Natural killer cell (primary cell): Measurements from ENCODE around the gene ABCB6. TPM values are rescaled to one million over a fixed set of nuclear protein-coding genes. Genes with fewer than 3 reads are reported as not detected.
A peak's percentile ranks its signal among the peaks of the same experiment; 100 is the strongest.

Experiments
- ATAC-seq, 3 donors: fragments of 150-1000 bp in 2 of 3; fragments of 200-7000 bp in 1 of 3; cut with Tn5 transposase; 1 replicate in 1 of 3; 2 replicates in 2 of 3; pipeline ENCODE4 v1.10.0; 2021; ENCODE audit warnings: mild to moderate bottlenecking in 2 of 3, moderate library complexity in 2 of 3
- DNase-seq, 2 donors: peaks; one replicate each; pipeline versions ENCODE4 v3.0.0 to v3.0.0-alpha.2; 2013 to 2021; ENCODE audit warnings: mixed read lengths in 1 of 2
- H3K27ac ChIP-seq: one replicate; pipeline ENCODE4 v1.5.1; 2013; ENCODE audit warnings: mild to moderate bottlenecking, low read length
- H3K27me3 ChIP-seq: one replicate; pipeline ENCODE4 v1.6.1; 2013; ENCODE audit warnings: low read length; ENCODE audit not compliant: control insufficient read depth, insufficient read depth
- H3K36me3 ChIP-seq: one replicate; pipeline ENCODE4 v1.6.1; 2013; ENCODE audit warnings: low read length; ENCODE audit not compliant: control insufficient read depth, insufficient read depth
- H3K4me1 ChIP-seq: one replicate; pipeline ENCODE4 v1.6.1; 2013; ENCODE audit warnings: low read length; ENCODE audit not compliant: control insufficient read depth, insufficient read depth
- H3K4me3 ChIP-seq: one replicate; pipeline ENCODE4 v1.5.1; 2013; ENCODE audit warnings: low read length
- H3K9me3 ChIP-seq: one replicate; pipeline ENCODE4 v1.6.1; 2013; ENCODE audit warnings: low read length; ENCODE audit not compliant: control insufficient read depth, insufficient read depth
- H3K27ac Mint-ChIP-seq, 2 donors: one replicate each; pipeline ENCODE4 v1.8.0; 2022; ENCODE audit warnings: mild to moderate bottlenecking in 2 of 2, mixed read lengths in 2 of 2, moderate library complexity in 1 of 2
- H3K27me3 Mint-ChIP-seq, 2 donors: one replicate each; pipeline ENCODE4 v1.8.0; 2022; ENCODE audit warnings: low read depth in 2 of 2, mixed read lengths in 2 of 2
- H3K36me3 Mint-ChIP-seq: one replicate; pipeline ENCODE4 v1.8.0; 2022; ENCODE audit warnings: mixed read lengths
- H3K4me1 Mint-ChIP-seq, 2 donors: one replicate each; pipeline ENCODE4 v1.8.0; 2022; ENCODE audit warnings: mixed read lengths in 2 of 2
- H3K4me3 Mint-ChIP-seq: one replicate; pipeline ENCODE4 v1.8.0; 2022; ENCODE audit warnings: mild to moderate bottlenecking, moderate library complexity, mixed read lengths
- H3K9me3 Mint-ChIP-seq, 2 donors: one replicate each; pipeline ENCODE4 v1.8.0; 2022; ENCODE audit warnings: mixed read lengths in 2 of 2
- CTCF ChIP-seq: fragments of 200-600 bp; IDR thresholded peaks from one replicate; pipeline ENCODE4 v1.8.0; 2022; ENCODE audit warnings: antibody characterized with exemption
- WGBS: methylation state at CpG from one replicate; pipeline ENCODE4 v1.1.7; 2013; ENCODE audit warnings: missing lambda C conversion rate; ENCODE audit not compliant: insufficient coverage; 5-methylcytosine and 5-hydroxymethylcytosine counted together
- intact Hi-C: fragments of 100-400 bp; cut with micrococcal nuclease; formaldehyde crosslinking; loops from one replicate; pipeline ENCODE4 v1.14.2; 2022
- total RNA-seq, 4 donors: library from RNA; stranded (reverse); fragments of 120-200 nt in 1 of 4; gene quantifications; one replicate each; pipeline versions ENCODE4 v1.2.3 to v1.2.4, GENCODE V29; 2013 to 2022

ABCB6 gene
- total RNA-seq, 3 donors from 2014 or later (not counting 1 experiment from before 2014, with no cell fraction given) = 0.93 to 3.4 (median 1.9) TPM

- Histone ChIP-seq H3K27me3 (no peaks in the 10 kb centered on the region), H3K4me1 (peaks cover 33% of the 10 kb centered on the region), H3K27ac (no peak overlapping the region), H3K9me3 (no peaks in the 10 kb centered on the region), H3K36me3 (peaks cover 55% of the 10 kb centered on the region), H3K4me3 (no peak overlapping the region)
- Mint-ChIP-seq H3K4me3 (no peak overlapping the region), H3K27ac (peak overlapping the region in 1 of 2 donors; percentile 8), H3K27me3 (no peaks in the 10 kb centered on the region), H3K9me3 (no peaks in the 10 kb centered on the region), H3K36me3 (peaks cover 7% of the 10 kb centered on the region), H3K4me1 (peaks cover 6 to 28% of the 10 kb centered on the region in 2 donors)
- no peak for DNase-seq
- WGBS = 93% methylated on average over 12 of the region's 19 CpGs
- no peak for TF ChIP-seq CTCF
- ATAC-seq = no peak
- intact Hi-C loops = no loop called here
Measured at GRCh38 chr2:219220652-219221402, 2.1 kb upstream of the ABCB6 start.

- Mint-ChIP-seq H3K27me3 (no peaks in the 10 kb centered on the region), H3K9me3 (no peaks in the 10 kb centered on the region), H3K4me3 (peak overlapping the region; percentile 42), H3K36me3 (peaks cover 7% of the 10 kb centered on the region), H3K27ac (no peak overlapping the region), H3K4me1 (peaks cover 6 to 20% of the 10 kb centered on the region in 2 donors)
- intact Hi-C loops = loop anchor here (1.0 to 2.0 kb wide), 2 partner anchors 9 to 59 kb away; partner anchors contain the start of genes ANKZF1, ATG9A and NHEJ1
- WGBS = 96% methylated on average over 18 of the region's 18 CpGs
- H3K36me3 ChIP-seq = peaks cover 48% of the 10 kb centered on the region
- peaks cover 30% of the 10 kb centered on the region for H3K4me1 ChIP-seq
- no peak for DNase-seq
- no peak overlapping the region for H3K27ac ChIP-seq
- TF ChIP-seq CTCF = no peak
- no peaks in the 10 kb centered on the region for H3K27me3 ChIP-seq
- H3K4me3 ChIP-seq = no peak overlapping the region
- H3K9me3 ChIP-seq = no peaks in the 10 kb centered on the region
- no peak for ATAC-seq
Measured at GRCh38 chr2:219219784-219220532, 1.2 kb upstream of the ABCB6 start.

GRCh38 chr2:219218217-219218731, 484 bp downstream of the ABCB6 start:
- DNase-seq (peak in 1 of 2 donors; percentile 29), ATAC-seq (peak; percentile 43 to 50 (median 46))
- no peak for TF ChIP-seq CTCF
- Mint-ChIP-seq H3K27me3 (no peaks in the 10 kb centered on the region), H3K36me3 (peaks cover 7% of the 10 kb centered on the region), H3K4me1 (peaks cover 6 to 17% of the 10 kb centered on the region in 2 donors), H3K9me3 (no peaks in the 10 kb centered on the region), H3K27ac (peak overlapping the region; percentile 62 to 75), H3K4me3 (peak overlapping the region; percentile 83)
- Histone ChIP-seq H3K9me3 (no peaks in the 10 kb centered on the region), H3K4me1 (peaks cover 24% of the 10 kb centered on the region), H3K36me3 (peaks cover 31% of the 10 kb centered on the region), H3K4me3 (peak overlapping the region; percentile 46), H3K27me3 (no peaks in the 10 kb centered on the region), H3K27ac (no peak overlapping the region)
- WGBS = 1% methylated on average over 37 of the region's 37 CpGs
- intact Hi-C loops = loop anchor here (2.0 kb wide), 1 partner anchor 57 kb away; the partner anchor contains the start of gene NHEJ1
